Body of pancreas (tissue), 4 donors: ENCODE results near the gene EYA4.

ENCODE experiments used
- CTCF ChIP-seq, 7 experiments: fragments of 450-650 bp in 4 of 7; fragments of 200-600 bp in 3 of 7; sonication (generic) in 3 of 7; IDR thresholded peaks; one replicate each; pipeline ENCODE4 v1.5.1; 2016 to 2019; ENCODE audit warnings: antibody characterized with exemption in 7 of 7
- POLR2A ChIP-seq, 3 donors: fragments of 450-650 bp; IDR thresholded peaks; one replicate each; pipeline ENCODE4 v1.6.1; 2016; ENCODE audit warnings: antibody characterized with exemption in 3 of 3, mild to moderate bottlenecking in 2 of 3

GRCh38 chr6:133297657-133298056, 56.5 kb downstream of the EYA4 start:
- TF ChIP-seq CTCF (IDR thresholded peaks at IDR 0.05) (no peak), POLR2A (IDR thresholded peaks at IDR 0.05) (no peak)
